Activated CD4-positive, alpha-beta T cell treated with anti-CD3 and anti-CD28 coated beads, Interleukin-2, amount 50 U/mL, for 16 hours (primary cell): ENCODE measurements around the gene KCNQ1.

Source experiments
- DNase-seq: peaks from one replicate; pipeline ENCODE4 v3.0.0-alpha.2; 2020

KCNQ1 gene

GRCh38 chr11:2527621-2528291 lies 82.9 kb downstream of the KCNQ1 start:
- DNase-seq, result no peak

- DNase-seq, result no peak
These were observed 83.7 kb downstream of the KCNQ1 start for GRCh38 chr11:2528301-2529050.

GRCh38 chr11:2529173-2529572 lies 84.4 kb downstream of the KCNQ1 start:
- no peak for DNase-seq

- no peak for DNase-seq
These were observed 84.8 kb downstream of the KCNQ1 start for GRCh38 chr11:2529636-2530035.

GRCh38 chr11:2530131-2530854 lies 85.5 kb downstream of the KCNQ1 start:
- no peak for DNase-seq

GRCh38 chr11:2530855-2531200 lies 86.0 kb downstream of the KCNQ1 start:
- no peak for DNase-seq

GRCh38 chr11:2531277-2531986 lies 86.6 kb downstream of the KCNQ1 start:
- peak; percentile 53 for DNase-seq

GRCh38 chr11:2531987-2532703 lies 87.3 kb downstream of the KCNQ1 start:
- no peak for DNase-seq

GRCh38 chr11:2532704-2533586 lies 88.1 kb downstream of the KCNQ1 start:
- peak; percentile 94 for DNase-seq

GRCh38 chr11:2533587-2534133 lies 88.9 kb downstream of the KCNQ1 start:
- no peak for DNase-seq

- no peak for DNase-seq
These were observed 89.5 kb downstream of the KCNQ1 start for GRCh38 chr11:2534134-2534956.

- DNase-seq, result no peak
These were observed 90.3 kb downstream of the KCNQ1 start for GRCh38 chr11:2534957-2535672.

GRCh38 chr11:2535673-2536439 lies 91.0 kb downstream of the KCNQ1 start:
- no peak for DNase-seq

- DNase-seq, result no peak
These were observed 91.7 kb downstream of the KCNQ1 start for GRCh38 chr11:2536440-2536989.

GRCh38 chr11:2537010-2537705 lies 92.3 kb downstream of the KCNQ1 start:
- DNase-seq, result no peak

- no peak for DNase-seq
These were observed 93.3 kb downstream of the KCNQ1 start for GRCh38 chr11:2537896-2538724.

GRCh38 chr11:2538951-2539350 lies 94.1 kb downstream of the KCNQ1 start:
- DNase-seq, result no peak
